Mammary epithelial cell (primary cell): ENCODE results near the gene TM9SF4.

Experiments
- EZH2 ChIP-seq: IDR thresholded peaks from 2 replicates; pipeline ENCODE4 v1.6.1; 2012; ENCODE audit warnings: low read length, inconsistent platforms, borderline replicate concordance
- TF ChIP-seq, protein P1 (sequence below), 2 donors: IDR thresholded peaks in 1 of 2; conservative IDR thresholded peaks in 1 of 2; 2 replicates each; pipeline ENCODE4 v1.5.1; 2011 to 2012; ENCODE audit warnings: inconsistent platforms in 2 of 2, low read length in 2 of 2, mild to moderate bottlenecking in 2 of 2, control low read depth in 1 of 2, low read depth in 1 of 2; ENCODE audit not compliant: insufficient read depth in 1 of 2; ENCODE audit errors: extremely low read depth in 1 of 2

- TF ChIP-seq, protein P1, sequence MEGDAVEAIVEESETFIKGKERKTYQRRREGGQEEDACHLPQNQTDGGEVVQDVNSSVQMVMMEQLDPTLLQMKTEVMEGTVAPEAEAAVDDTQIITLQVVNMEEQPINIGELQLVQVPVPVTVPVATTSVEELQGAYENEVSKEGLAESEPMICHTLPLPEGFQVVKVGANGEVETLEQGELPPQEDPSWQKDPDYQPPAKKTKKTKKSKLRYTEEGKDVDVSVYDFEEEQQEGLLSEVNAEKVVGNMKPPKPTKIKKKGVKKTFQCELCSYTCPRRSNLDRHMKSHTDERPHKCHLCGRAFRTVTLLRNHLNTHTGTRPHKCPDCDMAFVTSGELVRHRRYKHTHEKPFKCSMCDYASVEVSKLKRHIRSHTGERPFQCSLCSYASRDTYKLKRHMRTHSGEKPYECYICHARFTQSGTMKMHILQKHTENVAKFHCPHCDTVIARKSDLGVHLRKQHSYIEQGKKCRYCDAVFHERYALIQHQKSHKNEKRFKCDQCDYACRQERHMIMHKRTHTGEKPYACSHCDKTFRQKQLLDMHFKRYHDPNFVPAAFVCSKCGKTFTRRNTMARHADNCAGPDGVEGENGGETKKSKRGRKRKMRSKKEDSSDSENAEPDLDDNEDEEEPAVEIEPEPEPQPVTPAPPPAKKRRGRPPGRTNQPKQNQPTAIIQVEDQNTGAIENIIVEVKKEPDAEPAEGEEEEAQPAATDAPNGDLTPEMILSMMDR (conservative IDR thresholded peaks at IDR 0.05 in 1 of 2, IDR thresholded peaks at IDR 0.05 in 1 of 2; ENCODE audit: extremely low read depth in 1 of 2, insufficient read depth in 1 of 2, low read depth in 1 of 2, low read length in 2 of 2) = no peak
- TF ChIP-seq EZH2 = no peak
These were observed 22.4 kb upstream of the TM9SF4 start for GRCh38 chr20:32087070-32087469.
